ENCODE measurements around the gene THAP11. TPM values are rescaled to one million over a fixed set of nuclear protein-coding genes. Genes with fewer than 3 reads are reported as not detected.
A peak's percentile ranks its signal among the peaks of the same experiment; 100 is the strongest.

The THAP11 gene
- total and polyA plus RNA-seq, 2 of the 4 experiments (the other 2 are of a cell fraction), result 13.3 to 14.5 TPM

DNA sequence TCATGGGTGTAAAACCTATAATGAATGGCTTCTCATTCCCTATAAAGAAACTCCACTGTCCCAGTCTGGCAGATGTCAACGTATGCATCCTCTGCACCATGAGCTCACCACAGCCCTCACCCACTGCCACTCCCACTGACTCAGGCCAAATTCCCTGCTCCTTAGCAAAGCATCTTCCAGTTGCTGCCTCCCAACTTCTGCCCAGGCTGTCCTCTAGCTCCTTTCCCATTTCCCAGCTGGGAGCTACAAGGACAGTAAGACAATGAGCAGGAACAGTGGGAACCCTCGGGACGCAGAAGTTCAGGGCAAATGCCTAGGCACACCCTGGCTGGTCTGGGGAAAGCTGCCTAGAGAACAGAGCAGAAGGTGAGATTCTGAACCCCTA is 9.1 kb upstream of the THAP11 start:
- Histone ChIP-seq H3K9ac (ENCODE audit: low read depth, low read length) (peak overlapping the region; percentile 69), H3K23ac (ENCODE audit: low read depth, low read length) (peak overlapping the region; percentile 89; the same call in 1 of the 2 replicates), H3K4ac (ENCODE audit: low read depth, low read length) (peak overlapping the region; percentile 87), H3K9me3 (ENCODE audit: control insufficient read depth, insufficient read depth, low read length) (no peaks in the 10 kb centered on the region), H2BK20ac (ENCODE audit: low read depth, low read length) (no peak overlapping the region), H2BK5ac (ENCODE audit: low read depth, low read length, poor library complexity, severe bottlenecking) (peak overlapping the region; percentile 55), H2AK5ac (ENCODE audit: low read depth, low read length) (peak overlapping the region; percentile 91), H4K8ac (ENCODE audit: low read depth in 2 of 2, low read length in 2 of 2) (peak overlapping the region in 1 of 2 experiments; percentile 76; a peak in 1 of 4 replicates), H3K56ac (ENCODE audit: extremely low read depth, insufficient read depth, low read length) (peak overlapping the region; percentile 44; the same call in 1 of the 2 replicates), H3K4me2 (ENCODE audit: low read depth, low read length) (peak overlapping the region; percentile 99), H4K91ac (ENCODE audit: insufficient read depth, low read depth, low read length) (peak overlapping the region; percentile 50), H3K4me3 (ENCODE audit: insufficient read depth, low read depth, low read length) (peak overlapping the region; percentile 75), H3K4me1 (ENCODE audit: control insufficient read depth, insufficient read depth, low read length) (peaks cover 2% of the 10 kb centered on the region), H3K36me3 (ENCODE audit: control insufficient read depth, insufficient read depth, low read length) (peaks cover 36% of the 10 kb centered on the region), H3K79me1 (ENCODE audit: low read depth in 1 of 2, low read length in 2 of 2) (peaks cover 6 to 36% of the 10 kb centered on the region in 2 experiments; a peak in 3 of 4 replicates), H2AK9ac (replicated peaks; ENCODE audit: low read depth, low read length, poor library complexity) (peak overlapping the region; percentile 98), H2BK15ac (ENCODE audit: low read depth, low read length) (no peak overlapping the region), H3K27ac (ENCODE audit: insufficient read depth, low read length) (peak overlapping the region; percentile 77), H4K5ac (ENCODE audit: low read depth, low read length) (peak overlapping the region; percentile 25; the same call in 1 of the 2 replicates), H3K18ac (ENCODE audit: low read depth, low read length) (no peak overlapping the region), H3K9me1 (ENCODE audit: insufficient read depth, low read length) (peaks cover 7% of the 10 kb centered on the region; the same call in 1 of the 2 replicates), H4K20me1 (ENCODE audit: insufficient read depth, low read length) (no peaks in the 10 kb centered on the region), H2BK120ac (ENCODE audit: low read depth, low read length) (no peak overlapping the region), H3K27me3 (ENCODE audit: control insufficient read depth, insufficient read depth, low read length) (no peaks in the 10 kb centered on the region), H3K14ac (replicated peaks; ENCODE audit: low read depth, low read length) (peak overlapping the region; percentile 89), H2AFZ (replicated peaks; ENCODE audit: low read length, poor library complexity) (peak overlapping the region; percentile 97)
- in situ Hi-C loops (cut with MboI; ENCODE audit: low sequenced_read_pairs), result no loop called here
- dilution Hi-C loops (cut with HindIII; ENCODE audit: low sequenced_read_pairs, unreplicated experiment), result no loop called here
- ChIA-PET POLR2A (ENCODE audit: unreplicated experiment) (interaction anchor here (1.1 kb wide), 1 partner anchor 11 kb away, joined by 3 read pairs; no protein-coding TSS in a partner anchor), CTCF (interaction anchor here (2.4 kb wide), 1 partner anchor 17 kb away, joined by 11 read pairs; no protein-coding TSS in a partner anchor)
- no peak for TF ChIP-seq BHLHE40 (IDR thresholded peaks at IDR 0.05; ENCODE audit: low read depth, low read length)
- TF ChIP-seq MXI1 (IDR thresholded peaks at IDR 0.05; ENCODE audit: borderline replicate concordance, low read depth, low read length), result 0 out of 2 replicates have a peak, but pooled peaks have one; percentile 56
- TF ChIP-seq RAD21 (IDR thresholded peaks at IDR 0.05; ENCODE audit: low read length), result peak; percentile 30; the same call in 1 of the 2 replicates
- no peak for TF ChIP-seq CEBPB (IDR thresholded peaks at IDR 0.05; ENCODE audit: low read depth, low read length)
- TF ChIP-seq MAFK (IDR thresholded peaks at IDR 0.05; ENCODE audit: low read depth, low read length), result peak; percentile 44; the same call in 1 of the 2 replicates
- peak; percentile 57 for TF ChIP-seq POLR2A (IDR thresholded peaks at IDR 0.05; ENCODE audit: low read depth, low read length)
- peak; percentile 48 for TF ChIP-seq RCOR1 (IDR thresholded peaks at IDR 0.05; ENCODE audit: insufficient replicate concordance, low read length)
- TF ChIP-seq SMC3 (IDR thresholded peaks at IDR 0.05; ENCODE audit: low read depth, low read length), result no peak
- DNase-seq, result peak; percentile 80
- intact Hi-C loops (cut with micrococcal nuclease), result no loop called here
- ATAC-seq (ENCODE audit: low read depth), result peak; percentile 75
- no TSS peak for BruUV-seq (replicated peaks)
- WGBS, 2 experiments (ENCODE audit: extremely low coverage in 2 of 2, insufficient read length in 1 of 2), result 12% methylated on average over 3 of the region's 3 CpGs; no CpG with 5 or more reads in 1 of the 2 experiments
